PC-3 (cell line): ENCODE results near the gene RINT1. TPM values are rescaled to one million over a fixed set of nuclear protein-coding genes. Genes with fewer than 3 reads are reported as not detected.
"Not testable (repeated sequence)": the region's sequence is repeated elsewhere in the genome, so short reads cannot be mapped to it uniquely, and the experiment has no call there.

Experiments
- ATAC-seq: fragments of 200-7000 bp; cut with Tn5 transposase; 2 replicates; pipeline ENCODE4 v1.9.1; 2020; ENCODE audit warnings: mild to moderate bottlenecking, moderate library complexity
- BruUV-seq: library from RNA; stranded (reverse); fragments of 400-500 nt; replicated peaks from 2 replicates; lab custom pipeline; 2021; lab: Mats Ljungman, UMichigan
- CTCF ChIA-PET: fragments of 300-600 bp; sonication (Branson Sonifier 250); formaldehyde crosslinking; loops from one replicate; lab custom pipeline; 2022; ENCODE audit warnings: antibody characterized with exemption; lab: Charles Lee
- POLR2A ChIA-PET: fragments of 300-600 bp; sonication (Branson Sonifier 250); formaldehyde crosslinking; loops from one replicate; lab custom pipeline; 2022; ENCODE audit warnings: antibody characterized with exemption; ENCODE audit not compliant: unreplicated experiment; lab: Charles Lee
- DNase-seq: peaks from one replicate; pipeline ENCODE4 v3.0.0-alpha.2; 2015
- H2AFZ ChIP-seq: fragments of 300-600 bp; sonication (generic); 2 replicates; pipeline ENCODE4 v1.6.0; 2016; ENCODE audit warnings: antibody characterized with exemption, low read length
- H3F3A ChIP-seq: fragments of 300-600 bp; sonication (generic); one replicate; pipeline ENCODE4 v1.6.0; 2017; ENCODE audit warnings: antibody characterized with exemption, low read length, control low read depth, mild to moderate bottlenecking; ENCODE audit not compliant: unreplicated experiment
- H3K27ac ChIP-seq: fragments of 300-600 bp; sonication (generic); 2 replicates; pipeline ENCODE4 v1.5.1; 2016; ENCODE audit warnings: mild to moderate bottlenecking, low read length
- H3K27me3 ChIP-seq: fragments of 300-600 bp; sonication (generic); 2 replicates; pipeline ENCODE4 v1.6.1; 2016; ENCODE audit warnings: low read length, mixed read lengths
- H3K36me3 ChIP-seq: fragments of 300-600 bp; sonication (generic); 2 replicates; pipeline ENCODE4 v1.6.1; 2016; ENCODE audit warnings: low read depth, mixed run types, low read length, mixed read lengths
- H3K4me1 ChIP-seq: fragments of 300-600 bp; sonication (generic); 2 replicates; pipeline ENCODE4 v1.5.1; 2016; ENCODE audit warnings: low read length; ENCODE audit not compliant: insufficient read depth
- H3K4me2 ChIP-seq: fragments of 300-600 bp; sonication (generic); 2 replicates; pipeline ENCODE4 v1.6.0; 2016; ENCODE audit warnings: low read length
- H3K4me3 ChIP-seq: fragments of 300-600 bp; sonication (generic); 2 replicates; pipeline ENCODE4 v1.5.1; 2016; ENCODE audit warnings: mild to moderate bottlenecking, low read length, mixed read lengths
- H3K79me2 ChIP-seq: fragments of 300-600 bp; sonication (generic); 2 replicates; pipeline ENCODE4 v1.6.1; 2017; ENCODE audit warnings: low read length, mixed read lengths
- H3K9ac ChIP-seq: fragments of 300-600 bp; sonication (generic); 2 replicates; pipeline ENCODE4 v1.6.0; 2016; ENCODE audit warnings: mild to moderate bottlenecking, low read length
- H3K9me2 ChIP-seq: fragments of 300-600 bp; sonication (generic); replicated peaks from 2 replicates; pipeline ENCODE4 v1.6.1; 2016; ENCODE audit warnings: mixed run types, low read length, mixed read lengths
- H3K9me3 ChIP-seq: fragments of 300-600 bp; sonication (generic); 2 replicates; pipeline ENCODE4 v1.6.1; 2016; ENCODE audit warnings: low read length, mixed read lengths
- H4K20me1 ChIP-seq: fragments of 300-600 bp; sonication (generic); 2 replicates; pipeline ENCODE4 v1.6.1; 2016; ENCODE audit warnings: low read length, mixed read lengths
- CTCF ChIP-seq: fragments of 300-600 bp; sonication (generic); conservative IDR thresholded peaks from 2 replicates; pipeline ENCODE4 v1.5.1; 2017; ENCODE audit warnings: antibody characterized with exemption, low read depth, mild to moderate bottlenecking, low read length
- EZH2 ChIP-seq: fragments of 300-600 bp; sonication (generic); IDR thresholded peaks from one replicate; pipeline ENCODE4 v1.6.1; 2017; ENCODE audit warnings: antibody characterized with exemption, mild to moderate bottlenecking, low read length; ENCODE audit not compliant: unreplicated experiment
- EZH2phosphoT487 ChIP-seq: fragments of 300-600 bp; sonication (generic); IDR thresholded peaks from 2 replicates; pipeline ENCODE4 v1.6.1; 2018; ENCODE audit warnings: mild to moderate bottlenecking, antibody characterized with exemption, low read length, borderline replicate concordance
- intact Hi-C: fragments of 100-400 bp; cut with micrococcal nuclease; formaldehyde crosslinking; loops from 2 replicates; pipeline ENCODE4 v1.9.0; 2023
- total RNA-seq: library from RNA; depleted of rRNA; stranded (reverse); fragments of >200 nt; gene quantifications from 2 replicates; pipeline ENCODE4 v1.2.3, GENCODE V29; 2014

The RINT1 gene
- total RNA-seq, 1 experiment from 2014 or later, result 20.8 TPM

- peak; percentile 39 for DNase-seq
- POLR2A ChIA-PET, result no interaction called here
These were observed 12.6 kb upstream of the RINT1 start for GRCh38 chr7:105519353-105519752.

GRCh38 chr7:105520620-105521019 is 11.4 kb upstream of the RINT1 start:
- ATAC-seq, H3K9me2 ChIP-seq, DNase-seq, H3F3A ChIP-seq, H2AFZ ChIP-seq, H3K27ac ChIP-seq, POLR2A ChIA-PET, H3K9me3 ChIP-seq, H3K27me3 ChIP-seq, CTCF ChIA-PET: not testable (repeated sequence)
- BruUV-seq, result TSS peak; percentile 43
- H3K4me2 ChIP-seq, result peak overlapping the region; percentile 85
- peaks cover 18% of the 10 kb centered on the region for H3K4me1 ChIP-seq
- intact Hi-C loops, result loop anchor here (2.0 kb wide), 1 partner anchor 764 kb away; the partner anchor contains the start of gene NAMPT
- H3K9ac ChIP-seq, result peak overlapping the region; percentile 97
- H4K20me1 ChIP-seq, result peaks cover 19% of the 10 kb centered on the region; the same call in 1 of the 2 replicates
- peaks cover 18% of the 10 kb centered on the region; the same call in 1 of the 2 replicates for H3K36me3 ChIP-seq
- H3K4me3 ChIP-seq, result peak overlapping the region; percentile 91
- H3K79me2 ChIP-seq, result peaks cover 59% of the 10 kb centered on the region

More at GRCh38 chr7:105519353-105519752, 12.6 kb upstream of the RINT1 start:
- H3K4me1 ChIP-seq, result peaks cover 27% of the 10 kb centered on the region
- no peaks in the 10 kb centered on the region for H3K9me2 ChIP-seq
- no peak for TF ChIP-seq EZH2
- TF ChIP-seq EZH2phosphoT487, result no peak
- H3K36me3 ChIP-seq, result peaks cover 18% of the 10 kb centered on the region; the same call in 1 of the 2 replicates
- H3F3A ChIP-seq, result peaks cover 9% of the 10 kb centered on the region
- peaks cover 66% of the 10 kb centered on the region for H3K79me2 ChIP-seq
- H3K9ac ChIP-seq, result no peak overlapping the region
- no peak for ATAC-seq
- H4K20me1 ChIP-seq, result peaks cover 19% of the 10 kb centered on the region; the same call in 1 of the 2 replicates
- CTCF ChIA-PET, result interaction anchor here (1.1 kb wide), 1 partner anchor 658 kb away, joined by 3 read pairs; no protein-coding TSS in a partner anchor
- intact Hi-C loops, result no loop called here
- H3K27ac ChIP-seq, result no peak overlapping the region
- no TSS peak for BruUV-seq
- H3K9me3 ChIP-seq, result no peaks in the 10 kb centered on the region
- no peak overlapping the region for H2AFZ ChIP-seq
- H3K4me3 ChIP-seq, result peak overlapping the region; percentile 2; the same call in 1 of the 2 replicates
- H3K4me2 ChIP-seq, result peak overlapping the region; percentile 25
- no peaks in the 10 kb centered on the region for H3K27me3 ChIP-seq

GRCh38 chr7:105521027-105521716 is 10.8 kb upstream of the RINT1 start:
- POLR2A ChIA-PET, result no interaction called here
- TF ChIP-seq CTCF (no peak), EZH2 (no peak), EZH2phosphoT487 (no peak)

More at GRCh38 chr7:105521027-105521716, 10.8 kb upstream of the RINT1 start:
- Histone ChIP-seq H4K20me1 (peaks cover 19% of the 10 kb centered on the region; the same call in 1 of the 2 replicates), H2AFZ (peak overlapping the region; percentile 81), H3K36me3 (peaks cover 18% of the 10 kb centered on the region; the same call in 1 of the 2 replicates), H3K4me1 (peaks cover 18% of the 10 kb centered on the region), H3F3A (no peaks in the 10 kb centered on the region), H3K27me3 (no peaks in the 10 kb centered on the region), H3K27ac (peak overlapping the region; percentile 71), H3K4me3 (peak overlapping the region; percentile 91), H3K9me2 (no peaks in the 10 kb centered on the region), H3K9me3 (no peaks in the 10 kb centered on the region), H3K9ac (peak overlapping the region; percentile 97), H3K4me2 (peak overlapping the region; percentile 85), H3K79me2 (peaks cover 55% of the 10 kb centered on the region)
- intact Hi-C loops, result loop anchor here (2.0 kb wide), 1 partner anchor 764 kb away; the partner anchor contains the start of gene NAMPT
- CTCF ChIA-PET, result no interaction called here
- ATAC-seq (peak; percentile 54), DNase-seq (peak; percentile 58)
- BruUV-seq, result no TSS peak
